GM21360 (cell line): ENCODE data around the gene ZNF558.
A peak's percentile ranks its signal among the peaks of the same experiment; 100 is the strongest.

Source experiments
- ATAC-seq: cut with Tn5 transposase; IDR thresholded peaks from one replicate; pipeline ENCODE4 v1.9.1; 2021; ENCODE audit warnings: mild to moderate bottlenecking, moderate library complexity; ENCODE audit not compliant: unreplicated experiment

The ZNF558 gene

GRCh38 chr19:8832132-8833021 lies at the start of gene ZNF558, which contains the start of gene MBD3L1:
TSS of gene ZNF558 (minus strand) at chr19:8832304. CDS start at chr19:8822659, 9,645 bp downstream.
TSS of gene MBD3L1 (plus strand) at chr19:8832377. CDS start at chr19:8842679, 10,302 bp downstream.
- ATAC-seq, result peak; percentile 81

- no peak for ATAC-seq
Measured at GRCh38 chr19:8881512-8881911, 49.4 kb upstream of the ZNF558 start.

DNA sequence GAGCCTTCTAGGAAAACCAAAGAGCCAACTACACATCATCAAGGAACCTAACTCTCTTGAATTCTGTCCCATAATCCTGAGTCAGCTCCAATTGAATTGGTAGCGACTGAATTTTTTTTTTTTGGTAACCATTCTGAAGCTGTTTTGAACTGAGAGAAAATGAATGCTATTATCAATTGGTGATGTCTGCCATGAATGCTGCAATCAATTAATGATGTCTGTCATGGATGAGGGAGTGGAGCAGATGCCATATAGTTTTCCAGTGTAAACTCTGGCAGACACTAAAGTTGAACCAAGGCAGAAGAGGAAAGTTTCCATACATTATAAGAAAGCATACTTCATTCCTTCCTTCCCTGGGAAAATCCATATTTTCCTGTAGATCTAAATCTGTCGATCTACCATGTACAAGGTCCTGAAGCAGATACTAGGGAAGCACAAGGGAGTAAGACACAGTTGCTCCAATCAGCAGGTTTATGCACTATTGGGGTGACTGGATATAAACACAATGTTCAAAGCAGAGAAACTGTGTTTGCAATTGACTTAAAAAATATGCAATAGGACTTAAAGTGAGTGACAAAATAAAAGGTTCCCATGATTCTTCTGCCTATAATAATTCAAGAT lies 48.9 kb upstream of the ZNF558 start:
- ATAC-seq, result no peak

DNA sequence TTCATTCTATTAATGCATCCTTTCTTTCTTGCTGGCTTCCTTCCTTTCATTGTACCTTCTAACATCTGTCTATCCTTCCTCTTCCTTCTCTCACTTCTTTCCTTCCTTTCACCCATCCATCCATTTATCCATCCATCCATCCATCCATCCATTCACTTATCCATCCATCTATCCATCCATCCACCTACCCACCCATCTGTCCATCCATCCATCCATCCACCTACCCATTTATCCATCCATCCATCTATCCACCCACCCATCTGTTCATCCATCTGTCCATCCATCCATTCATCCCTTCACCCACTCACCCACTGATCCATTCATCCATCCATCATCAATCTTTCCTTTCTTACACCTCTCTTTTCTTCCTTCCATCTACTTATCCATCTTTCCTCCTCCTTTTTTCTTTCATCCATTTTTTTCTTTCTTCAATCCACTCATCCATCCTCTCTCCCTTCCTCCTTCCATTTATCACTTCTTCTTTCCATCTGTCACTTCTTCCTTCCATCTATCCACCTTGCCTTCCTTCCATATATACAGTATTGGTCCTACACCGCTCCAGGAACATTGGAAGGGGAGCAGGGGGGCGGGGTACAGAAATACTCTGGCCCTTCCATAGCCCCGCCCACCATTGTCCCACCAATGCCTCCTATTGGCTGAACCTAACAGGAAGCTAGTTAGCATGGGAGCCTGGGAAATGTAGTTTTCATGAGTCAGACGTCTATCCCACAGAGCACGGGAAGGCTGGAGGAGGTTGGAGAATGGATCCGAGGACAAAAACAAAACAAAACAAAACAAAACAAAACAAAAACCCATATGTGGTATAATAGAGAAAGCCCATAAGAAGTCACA lies 46.0 kb upstream of the ZNF558 start:
- ATAC-seq, result no peak

DNA sequence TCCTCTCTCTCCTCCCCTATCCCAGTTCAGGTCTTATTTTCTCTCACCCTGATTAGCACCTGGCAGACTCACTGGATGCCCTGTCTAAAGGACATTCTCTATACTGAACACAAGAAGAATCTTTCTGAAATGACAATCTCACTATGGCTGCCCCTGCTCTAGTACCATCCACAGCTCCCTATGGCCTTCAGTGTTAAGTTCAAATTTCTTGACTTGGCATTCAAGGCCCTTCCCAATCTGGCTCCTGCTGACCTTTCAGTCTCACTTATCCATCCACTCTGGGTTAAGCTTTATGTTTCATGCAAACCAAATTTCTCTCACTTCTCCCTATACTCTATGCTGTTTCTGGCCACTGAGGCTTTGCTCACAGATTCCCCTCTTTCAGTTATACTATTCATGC lies 34.2 kb upstream of the ZNF558 start:
- ATAC-seq, result no peak

DNA sequence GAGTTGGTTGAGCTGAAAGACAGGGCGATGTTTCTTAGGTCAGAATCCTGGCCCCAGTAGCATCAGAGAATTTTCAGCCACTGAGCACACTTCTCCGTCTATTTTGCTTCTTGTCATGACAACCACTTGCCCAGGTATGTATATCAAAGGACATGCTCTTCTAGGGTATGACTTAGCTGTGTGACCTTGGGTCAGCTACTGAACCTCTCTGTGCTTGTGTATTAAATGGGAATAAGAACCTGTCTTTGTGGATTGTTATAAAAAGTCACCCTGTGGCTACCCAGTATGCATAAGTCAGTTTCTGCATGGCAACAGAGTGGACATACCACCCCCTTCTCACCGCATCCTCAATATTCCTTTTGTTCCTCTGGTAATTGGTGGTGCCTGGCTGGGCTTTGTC lies 26.2 kb upstream of the ZNF558 start:
- ATAC-seq, result no peak

DNA sequence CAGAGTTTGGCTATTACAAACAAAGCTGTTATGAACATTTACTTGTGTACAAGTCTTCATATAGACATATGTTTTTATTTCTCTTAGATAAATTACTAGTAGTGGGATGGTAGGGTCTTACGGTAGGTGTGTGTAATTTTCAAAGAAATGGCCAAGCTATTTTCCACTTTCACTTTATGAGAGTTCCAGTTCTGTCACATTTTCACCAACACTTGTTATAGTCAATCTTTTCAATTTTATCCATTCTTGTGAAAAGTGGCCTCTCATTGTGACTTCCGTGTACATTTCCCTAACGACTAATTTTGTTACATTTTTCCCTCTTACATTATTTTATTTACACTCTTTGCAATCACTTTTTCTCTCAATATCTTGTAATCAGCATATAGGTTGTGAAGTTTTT lies 18.4 kb upstream of the ZNF558 start:
- ATAC-seq, result no peak

DNA sequence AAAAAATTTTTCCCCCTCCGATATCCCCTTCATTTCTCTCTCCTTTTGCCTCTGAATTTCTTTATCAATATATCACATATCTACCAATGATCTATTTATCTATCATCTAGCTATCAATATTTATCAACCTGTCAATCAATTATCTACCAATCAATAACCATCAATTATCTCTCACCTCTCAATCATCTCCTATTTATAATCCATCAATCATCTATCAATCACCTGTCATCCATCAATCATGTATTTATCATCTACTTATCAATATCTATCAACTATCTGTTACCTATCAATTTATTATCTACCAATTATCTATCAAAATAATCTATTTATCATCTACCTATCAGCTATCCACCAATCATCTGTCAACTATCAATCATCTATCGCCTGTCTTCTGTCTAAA lies 17.1 kb upstream of the ZNF558 start:
- no peak for ATAC-seq

DNA sequence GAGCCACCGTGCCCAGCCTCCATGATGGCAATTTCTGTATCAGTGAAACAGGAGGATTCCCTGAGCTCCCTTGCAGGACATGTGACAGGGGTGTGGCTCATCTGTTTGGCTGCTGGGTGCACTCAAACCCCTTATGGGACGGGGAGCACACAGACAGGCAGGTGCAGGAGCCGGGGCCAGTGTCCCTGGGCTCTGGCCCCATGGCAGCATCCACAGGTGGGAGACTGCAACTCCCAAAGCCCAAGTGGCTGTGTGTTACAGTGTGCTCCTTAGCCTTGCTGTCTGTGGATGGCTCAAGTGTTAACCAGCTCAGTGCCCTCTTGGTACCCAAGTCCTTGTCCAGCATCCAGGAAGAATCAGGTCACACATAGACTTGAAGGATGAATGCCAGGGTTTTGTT lies 14.7 kb upstream of the ZNF558 start:
- ATAC-seq, result no peak

DNA sequence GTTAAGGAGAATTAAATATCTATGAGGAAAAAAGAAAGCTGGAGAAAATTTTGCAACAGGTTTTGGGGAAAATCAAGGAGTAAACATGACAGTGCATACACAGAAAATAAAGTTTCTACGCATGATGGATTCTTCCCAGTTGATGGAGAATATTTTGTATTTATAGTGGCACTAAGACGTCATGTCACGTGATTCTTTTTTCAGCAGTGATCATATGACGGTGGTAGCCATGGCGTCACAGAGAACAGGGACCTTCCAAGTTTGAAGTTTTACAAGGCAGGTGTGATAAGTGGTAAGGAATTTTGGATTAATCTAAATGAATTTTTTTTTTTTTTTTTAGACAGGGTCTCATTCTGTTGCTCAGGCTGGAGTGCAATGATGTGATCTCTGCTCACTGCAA lies 8.6 kb upstream of the ZNF558 start:
- ATAC-seq, result no peak

DNA sequence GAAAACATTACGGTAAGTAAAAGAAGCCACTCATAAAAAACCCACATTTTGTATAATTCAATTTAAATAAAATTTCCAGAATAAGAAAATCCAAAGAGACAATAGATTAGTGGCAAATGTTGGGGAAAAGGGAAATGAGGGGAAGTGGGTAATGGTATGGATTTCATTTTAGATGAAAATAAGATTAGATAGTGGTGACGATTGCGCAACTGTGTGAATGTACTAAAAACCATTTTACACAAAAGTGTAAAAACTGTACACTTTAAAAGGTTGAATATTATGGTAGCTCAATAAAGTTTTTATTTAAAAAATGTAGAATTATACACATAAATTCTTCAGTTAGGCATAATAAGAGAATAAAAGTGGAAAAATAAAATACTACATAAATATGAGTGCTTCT lies 3.8 kb upstream of the ZNF558 start:
- no peak for ATAC-seq

- no peak for ATAC-seq
Measured at GRCh38 chr19:8835446-8835845, 3.3 kb upstream of the ZNF558 start.

DNA sequence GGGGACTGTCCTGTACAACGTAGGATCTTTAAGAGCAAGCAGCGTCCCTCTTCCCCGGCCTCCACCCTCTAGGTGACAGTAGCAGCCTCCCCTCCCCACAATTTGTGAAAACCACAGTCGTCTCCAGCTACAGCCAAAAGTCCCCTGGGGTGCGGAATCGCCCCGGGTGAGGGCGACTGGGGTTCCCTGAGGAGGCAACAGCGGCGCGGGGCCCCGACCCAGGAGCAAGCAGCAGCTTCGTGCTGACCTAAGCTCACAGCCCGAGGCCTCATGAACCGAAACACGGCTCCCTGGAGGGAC lies 322 bp downstream of the ZNF558 start:
- ATAC-seq, result peak; percentile 26

- ATAC-seq, result no peak
Measured at GRCh38 chr19:8831373-8831772, 731 bp downstream of the ZNF558 start.

DNA sequence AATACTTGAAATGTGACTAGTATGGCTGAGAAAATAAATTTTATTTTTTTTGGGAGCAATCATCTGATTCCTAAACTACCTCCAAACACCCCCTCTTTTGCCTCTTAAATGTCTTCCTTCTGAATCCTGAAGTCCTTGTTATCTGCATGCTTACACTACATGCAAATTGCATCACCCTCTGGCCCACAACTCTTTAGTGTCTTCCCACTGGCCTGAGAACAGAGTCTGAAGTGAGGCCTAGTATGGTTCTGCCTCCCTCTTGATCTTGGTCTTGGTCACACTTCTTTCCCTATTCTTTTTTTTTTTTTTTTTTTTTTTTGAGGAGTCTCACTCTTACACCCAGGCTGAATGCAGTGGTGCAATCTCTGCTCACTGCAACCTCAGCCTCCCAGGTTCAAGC lies 4.8 kb downstream of the ZNF558 start:
- ATAC-seq, result no peak

- no peak for ATAC-seq
Measured at GRCh38 chr19:8826371-8826770, 5.7 kb downstream of the ZNF558 start.

GRCh38 chr19:8821748-8822241 lies 10.3 kb downstream of the ZNF558 start:
- no peak for ATAC-seq

- no peak for ATAC-seq
Measured at GRCh38 chr19:8820234-8820633, 11.9 kb downstream of the ZNF558 start.

- ATAC-seq, result no peak
Measured at GRCh38 chr19:8815780-8816179, 16.3 kb downstream of the ZNF558 start.

DNA sequence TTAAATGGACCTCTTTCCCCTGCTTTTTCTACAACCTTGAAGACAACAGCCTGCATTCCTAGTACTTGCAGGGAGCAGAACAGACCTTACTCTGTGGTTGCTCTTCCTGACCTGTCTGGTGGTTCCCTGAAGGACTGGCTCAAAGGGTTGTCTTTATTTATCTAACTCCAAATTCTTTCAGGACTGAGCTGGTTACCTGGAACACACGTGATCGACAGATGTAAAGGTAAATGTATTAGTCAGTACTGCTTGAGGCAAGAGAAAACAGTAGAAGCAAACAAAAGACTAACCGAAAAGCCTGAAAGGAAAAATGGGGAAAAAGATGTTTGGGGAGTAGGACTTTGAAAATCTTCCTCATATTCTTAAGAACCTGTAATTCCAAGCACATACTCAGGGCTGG lies 17.9 kb downstream of the ZNF558 start:
- no peak for ATAC-seq
